ENCODE measurements around the gene BTN2A1. TPM values are rescaled to one million over a fixed set of nuclear protein-coding genes. Genes with fewer than 3 reads are reported as not detected.

The BTN2A1 gene
- total RNA-seq, 4 donors from 2014 or later = 17.9 to 22.9 (median 21.4) TPM

DNA sequence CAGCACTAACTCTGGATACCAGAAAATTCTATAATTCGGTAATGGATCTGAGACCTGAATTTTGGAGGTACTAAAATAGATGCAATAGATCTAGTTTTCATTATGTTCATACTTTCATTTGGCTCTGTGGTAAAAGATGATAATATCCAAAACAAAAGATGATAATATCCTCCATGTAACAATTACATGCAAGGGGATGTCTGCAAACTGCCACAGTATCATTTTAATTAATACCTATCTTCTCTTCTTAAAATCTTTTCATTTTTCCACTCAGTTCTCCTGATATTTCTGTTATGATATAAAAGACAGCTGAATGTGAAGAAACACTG is 15.6 kb downstream of the BTN2A1 start:
- Histone ChIP-seq H3K9me3 (no peaks in the 10 kb centered on the region), H3K27me3 (no peaks in the 10 kb centered on the region), H3K27ac (replicated peaks in 1 of 4) (peak overlapping the region; percentile 89 to 94 (median 89)), H3K4me1 (peaks cover 15 to 26% (median 22%) of the 10 kb centered on the region in 4 donors), H3K36me3 (peaks cover 5 to 12% (median 8%) of the 10 kb centered on the region in 4 donors), H3K4me3 (peak overlapping the region; percentile 42 to 62 (median 57))
- TF ChIP-seq, protein P1, sequence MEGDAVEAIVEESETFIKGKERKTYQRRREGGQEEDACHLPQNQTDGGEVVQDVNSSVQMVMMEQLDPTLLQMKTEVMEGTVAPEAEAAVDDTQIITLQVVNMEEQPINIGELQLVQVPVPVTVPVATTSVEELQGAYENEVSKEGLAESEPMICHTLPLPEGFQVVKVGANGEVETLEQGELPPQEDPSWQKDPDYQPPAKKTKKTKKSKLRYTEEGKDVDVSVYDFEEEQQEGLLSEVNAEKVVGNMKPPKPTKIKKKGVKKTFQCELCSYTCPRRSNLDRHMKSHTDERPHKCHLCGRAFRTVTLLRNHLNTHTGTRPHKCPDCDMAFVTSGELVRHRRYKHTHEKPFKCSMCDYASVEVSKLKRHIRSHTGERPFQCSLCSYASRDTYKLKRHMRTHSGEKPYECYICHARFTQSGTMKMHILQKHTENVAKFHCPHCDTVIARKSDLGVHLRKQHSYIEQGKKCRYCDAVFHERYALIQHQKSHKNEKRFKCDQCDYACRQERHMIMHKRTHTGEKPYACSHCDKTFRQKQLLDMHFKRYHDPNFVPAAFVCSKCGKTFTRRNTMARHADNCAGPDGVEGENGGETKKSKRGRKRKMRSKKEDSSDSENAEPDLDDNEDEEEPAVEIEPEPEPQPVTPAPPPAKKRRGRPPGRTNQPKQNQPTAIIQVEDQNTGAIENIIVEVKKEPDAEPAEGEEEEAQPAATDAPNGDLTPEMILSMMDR (IDR thresholded peaks at IDR 0.05) = no peak
- no peak for TF ChIP-seq EP300 (IDR thresholded peaks at IDR 0.05)
- TF ChIP-seq POLR2AphosphoS5 (IDR thresholded peaks at IDR 0.05) = no peak
- no peak for TF ChIP-seq POLR2A (IDR thresholded peaks at IDR 0.05; ENCODE audit: low read depth)
- intact Hi-C loops (cut with DNase I) = loop anchor here (5.0 kb wide), 1 partner anchor 51 kb away; no protein-coding TSS in a partner anchor
- WGBS = 44% methylated on average over 1 of the region's 1 CpG
- no peak for DNase-seq (ENCODE audit: extremely low spot score)

DNA sequence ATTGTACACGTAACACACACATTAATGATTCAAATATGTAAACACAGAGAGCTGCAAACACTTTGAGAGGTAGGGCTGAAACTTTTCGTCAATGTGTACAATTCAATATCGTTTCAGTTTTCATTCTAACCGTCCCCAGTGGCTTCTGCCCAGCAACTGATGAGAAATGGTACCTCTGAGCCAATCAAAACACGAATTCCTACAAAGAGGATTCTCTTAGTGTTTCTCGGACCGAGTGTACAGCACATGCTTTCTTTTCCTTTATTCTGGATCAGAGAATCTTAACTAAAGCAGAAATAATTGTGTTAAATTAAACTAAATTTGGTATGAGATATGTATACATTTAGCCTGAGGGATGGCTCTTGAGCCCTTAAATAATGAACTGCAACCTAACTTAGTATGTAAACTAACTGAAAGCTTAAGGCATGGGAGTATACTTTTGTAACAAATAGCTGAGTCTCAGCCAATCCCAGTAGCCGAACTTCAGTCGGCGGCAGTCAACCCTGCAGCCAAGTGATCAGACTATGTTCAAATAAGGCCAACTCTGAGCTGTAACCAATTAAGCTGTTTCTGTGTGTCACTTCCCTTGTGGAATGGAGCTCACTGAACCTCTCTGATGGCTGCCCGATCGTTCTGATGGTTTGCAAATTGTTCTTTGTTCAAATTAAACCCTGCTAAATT is 16.1 kb downstream of the BTN2A1 start:
- Histone ChIP-seq H3K27me3 (no peaks in the 10 kb centered on the region), H3K4me3 (peak overlapping the region; percentile 42 to 62 (median 57)), H3K9me3 (no peaks in the 10 kb centered on the region), H3K4me1 (peaks cover 15 to 26% (median 22%) of the 10 kb centered on the region in 4 donors), H3K36me3 (peaks cover under 1 to 7% (median 3%) of the 10 kb centered on the region in 4 donors), H3K27ac (replicated peaks in 1 of 4) (peak overlapping the region; percentile 89 to 94 (median 89))
- DNase-seq (ENCODE audit: extremely low spot score) = peak; percentile 95
- TF ChIP-seq POLR2AphosphoS5 (IDR thresholded peaks at IDR 0.05) = peak; percentile 92 to 97
- TF ChIP-seq, protein P1 (IDR thresholded peaks at IDR 0.05) = no peak
- peak; percentile 31 for TF ChIP-seq POLR2A (IDR thresholded peaks at IDR 0.05; ENCODE audit: low read depth)
- no peak for TF ChIP-seq EP300 (IDR thresholded peaks at IDR 0.05)
- WGBS = under 1% methylated on average over 12 of the region's 12 CpGs
- intact Hi-C loops (cut with DNase I) = loop anchor here (5.0 kb wide), 1 partner anchor 52 kb away; no protein-coding TSS in a partner anchor

DNA sequence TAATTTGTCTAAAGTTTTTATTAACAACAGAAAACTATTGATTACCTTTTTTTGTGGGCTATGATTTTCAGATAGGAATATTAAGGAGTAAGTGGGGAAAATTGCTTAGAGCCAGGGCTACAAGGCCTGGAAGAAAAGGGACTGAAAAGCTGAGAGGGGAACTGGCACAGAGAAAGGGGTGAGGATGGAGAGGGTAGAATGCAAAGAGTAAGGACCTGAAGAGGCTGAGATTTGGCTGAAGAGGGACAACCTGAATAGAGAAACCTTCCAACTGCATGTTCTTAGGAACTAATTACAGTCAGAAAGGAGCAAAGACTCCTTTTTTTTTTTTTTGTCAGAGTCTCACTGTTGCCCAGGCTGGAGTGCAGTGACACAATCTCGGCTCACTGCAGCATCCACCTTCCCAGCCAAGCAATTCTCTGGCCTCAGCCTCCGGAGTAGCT is 16.7 kb downstream of the BTN2A1 start:
- intact Hi-C loops (cut with DNase I) = loop anchor here (5.0 kb wide), 1 partner anchor 52 kb away; no protein-coding TSS in a partner anchor
- 15% methylated on average over 2 of the region's 2 CpGs for WGBS
- peak overlapping the region; percentile 42 to 62 (median 57) for H3K4me3 ChIP-seq
- no peak for DNase-seq (ENCODE audit: extremely low spot score)
- no peaks in the 10 kb centered on the region for H3K9me3 ChIP-seq
- H3K36me3 ChIP-seq = peaks cover 0 to 4% (median 0%) of the 10 kb centered on the region in 4 donors
- TF ChIP-seq POLR2AphosphoS5 (IDR thresholded peaks at IDR 0.05) = no peak
- peak overlapping the region; percentile 89 to 94 (median 89) for H3K27ac ChIP-seq (replicated peaks in 1 of 4)
- peaks cover 15 to 26% (median 22%) of the 10 kb centered on the region in 4 donors for H3K4me1 ChIP-seq
- H3K27me3 ChIP-seq = no peaks in the 10 kb centered on the region

DNA sequence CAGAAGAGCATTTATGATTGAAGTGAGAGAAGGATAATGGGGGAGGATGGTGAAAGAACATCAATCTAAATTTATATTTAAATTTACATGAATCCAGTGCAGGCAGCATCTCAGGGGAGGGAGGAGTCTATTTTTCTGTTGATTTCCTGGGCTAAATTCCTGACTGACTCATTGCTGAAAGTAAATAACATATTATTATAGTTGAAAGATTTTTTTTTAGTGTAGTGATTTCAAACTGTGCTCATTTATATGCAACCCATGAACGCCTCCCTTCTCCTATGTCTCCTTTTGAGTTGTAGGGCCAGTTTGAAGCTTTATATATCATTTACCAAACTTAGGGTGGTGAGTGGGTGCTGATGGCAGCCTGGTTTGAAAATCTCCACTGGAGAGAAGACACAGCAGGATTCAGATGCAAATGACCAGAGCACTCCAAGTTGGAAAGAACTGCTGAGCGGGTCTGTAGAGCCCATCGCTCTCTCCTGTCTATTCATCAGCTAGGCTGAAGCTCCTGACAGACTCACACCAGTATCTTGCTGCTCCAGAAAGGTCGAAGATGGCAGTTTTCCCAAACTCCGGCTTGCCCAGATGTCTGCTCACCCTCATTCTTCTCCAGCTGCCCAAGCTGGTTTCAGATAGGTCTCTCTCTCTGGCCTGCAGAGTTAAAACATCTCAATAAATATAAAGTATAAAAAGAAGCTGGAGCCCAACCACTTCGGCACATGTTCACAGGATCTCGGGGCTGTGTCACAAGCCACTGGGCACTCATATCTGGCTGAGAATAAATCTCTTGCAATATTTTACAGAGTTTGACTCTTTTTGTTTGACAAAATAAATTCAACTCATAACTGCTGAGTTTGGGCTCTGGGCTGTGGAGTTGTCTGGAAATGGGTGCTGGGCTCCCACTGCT is 18.3 kb downstream of the BTN2A1 start:
- no peak for DNase-seq (ENCODE audit: extremely low spot score)
- H3K4me1 ChIP-seq = peaks cover 15 to 26% (median 22%) of the 10 kb centered on the region in 4 donors
- no peaks in the 10 kb centered on the region for H3K36me3 ChIP-seq
- no peak overlapping the region for H3K4me3 ChIP-seq
- intact Hi-C loops (cut with DNase I) = loop anchor here (5.0 kb wide), 1 partner anchor 41 kb away; no protein-coding TSS in a partner anchor
- peak overlapping the region; percentile 89 to 94 (median 89) for H3K27ac ChIP-seq (replicated peaks in 1 of 4)
- no peaks in the 10 kb centered on the region for H3K9me3 ChIP-seq
- H3K27me3 ChIP-seq = no peaks in the 10 kb centered on the region
- TF ChIP-seq, protein P1 (IDR thresholded peaks at IDR 0.05) = no peak
- no peak for TF ChIP-seq EP300 (IDR thresholded peaks at IDR 0.05)
- TF ChIP-seq POLR2A (IDR thresholded peaks at IDR 0.05; ENCODE audit: low read depth) = no peak
- TF ChIP-seq POLR2AphosphoS5 (IDR thresholded peaks at IDR 0.05) = no peak
- 81% methylated on average over 7 of the region's 7 CpGs for WGBS
